Inflammatory macrophage (primary cell): ENCODE data around the gene GSPT2.
"Not testable (repeated sequence)": the region's sequence is repeated elsewhere in the genome, so short reads cannot be mapped to it uniquely, and the experiment has no call there.

ENCODE experiments used
- DNase-seq, 2 donors: peaks; one replicate each; pipeline ENCODE4 v3.0.0-alpha.2; 2020 to 2022
- total RNA-seq, 18 experiments: gene quantifications; one replicate each; lab custom pipeline; 2026; ENCODE audit warnings: mixed read lengths in 6 of 18, inconsistent platforms in 2 of 18; lab: John Stamatoyannopoulos, UW

Gene GSPT2
- 1.4 to 14.4 (median 9.1) reads per million in 18 experiments for total RNA-seq

GRCh38 chrX:51743179-51743957 lies at the start of gene GSPT2:
GSPT2 (plus strand) TSS chrX:51743442; CDS start chrX:51743627, 185 bp downstream.
- DNase-seq = peak; percentile 67 to 69

- no peak for DNase-seq
Measured at GRCh38 chrX:51694254-51694653, 49.0 kb upstream of the GSPT2 start.

- DNase-seq = no peak
Measured at GRCh38 chrX:51697397-51697796, 45.8 kb upstream of the GSPT2 start.

GRCh38 chrX:51710277-51711164 lies 32.7 kb upstream of the GSPT2 start, which contains the start of gene CENPVL1:
CENPVL1 (plus strand) TSS chrX:51710512; CDS start chrX:51710512, 0 bp downstream.
- not testable (repeated sequence) for DNase-seq

- not testable (repeated sequence) for DNase-seq
Measured at GRCh38 chrX:51712943-51713647, 30.1 kb upstream of the GSPT2 start.

GRCh38 chrX:51728202-51728601 lies 15.0 kb upstream of the GSPT2 start:
- DNase-seq = no peak

- DNase-seq = peak; percentile 31 to 56
Measured at GRCh38 chrX:51737091-51737490, 6.2 kb upstream of the GSPT2 start.

- no peak for DNase-seq
Measured at GRCh38 chrX:51742586-51742985, 656 bp upstream of the GSPT2 start.

GRCh38 chrX:51747671-51748070 lies 4.4 kb downstream of the GSPT2 start:
- DNase-seq = no peak

GRCh38 chrX:51759055-51759839 lies 16.0 kb downstream of the GSPT2 start:
- DNase-seq = no peak

GRCh38 chrX:51760657-51761056 lies 17.4 kb downstream of the GSPT2 start:
- DNase-seq = peak; percentile 13 to 16

- no peak for DNase-seq
Measured at GRCh38 chrX:51766546-51766945, 23.3 kb downstream of the GSPT2 start.

GRCh38 chrX:51776851-51777250 lies 33.6 kb downstream of the GSPT2 start:
- no peak for DNase-seq

GRCh38 chrX:51779306-51779705 lies 36.1 kb downstream of the GSPT2 start:
- no peak for DNase-seq

- no peak for DNase-seq
Measured at GRCh38 chrX:51795136-51795535, 51.9 kb downstream of the GSPT2 start.
